ENCODE measurements around the gene MOB1B. TPM values are rescaled to one million over a fixed set of nuclear protein-coding genes. Genes with fewer than 3 reads are reported as not detected.

The MOB1B gene
- total and polyA plus RNA-seq, 10 of the 15 experiments (the other 5 are each of a cell fraction or from before 2014, with no cell fraction given), result 1.9 to 11.4 (median 6.1) TPM

DNA sequence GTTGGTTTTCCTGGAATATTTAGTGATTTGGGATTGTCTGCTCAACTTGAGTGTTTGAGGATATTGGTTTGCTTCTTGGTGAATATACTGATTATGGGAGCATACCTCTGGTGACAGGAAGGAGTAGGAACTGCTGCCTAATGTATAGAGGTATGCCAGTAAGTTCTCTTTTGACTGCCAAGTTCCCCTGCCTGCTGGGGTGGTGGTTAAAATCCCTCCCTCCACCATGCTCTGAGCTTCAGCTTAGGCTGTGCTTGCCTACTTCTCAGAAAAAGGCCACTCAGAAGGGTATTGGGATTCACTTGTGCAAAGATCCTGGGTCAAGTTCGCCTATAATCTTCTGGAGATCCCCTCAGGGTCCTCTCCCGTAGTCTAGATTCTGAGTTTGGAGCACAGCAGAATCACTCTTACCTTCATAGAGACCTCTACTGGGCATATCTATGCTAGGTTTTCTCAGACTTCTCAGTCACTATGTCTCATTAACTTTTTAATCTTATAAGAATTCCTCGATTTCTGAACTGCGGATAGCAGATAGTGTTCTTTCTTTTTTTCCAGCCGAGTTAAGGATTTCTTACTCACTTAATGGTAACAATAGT, 46.6 kb downstream of the MOB1B start:
- WGBS (ENCODE audit: insufficient coverage, insufficient replicate concordance, low lambda C conversion rate, missing lambda C conversion rate), result 64% methylated on average over 5 of the region's 5 CpGs
- intact Hi-C loops (cut with micrococcal nuclease; ENCODE audit: unreplicated experiment) (no loop called here), in situ Hi-C loops (cut with MboI) (no loop called here)
- H3K4me3 ChIP-seq, result no peak overlapping the region
- peaks cover 2% of the 10 kb centered on the region; the same call in 1 of the 2 replicates for H3K4me1 ChIP-seq (ENCODE audit: control insufficient read depth, insufficient read depth, low read length)
- H3K27ac ChIP-seq (ENCODE audit: control insufficient read depth, insufficient read depth), result no peak overlapping the region
- no peak overlapping the region for H3K9ac ChIP-seq (ENCODE audit: control insufficient read depth, insufficient read depth, low read length)
- no peaks in the 10 kb centered on the region for H3K9me3 ChIP-seq (replicated peaks; ENCODE audit: control insufficient read depth, insufficient read depth, low read length)
- FAIRE-seq (no peak), DNase-seq (ENCODE audit: low read depth, low spot score) (no peak), ATAC-seq (peak; percentile 82)
- RAD21 ChIA-PET (ENCODE audit: unreplicated experiment), result interaction anchor here (1.0 kb wide), 1 partner anchor 23 kb away, joined by 3 read pairs; no protein-coding TSS in a partner anchor
- H3K27me3 ChIP-seq (replicated peaks in 1 of 2; ENCODE audit: control insufficient read depth in 2 of 2, insufficient read depth in 2 of 2, low read length in 1 of 2), result no peaks in the 10 kb centered on the region
- SMC1A ChIA-PET (ENCODE audit: uncharacterized antibody, unreplicated experiment), result interaction anchor here (1.2 to 1.9 kb wide), 3 partner anchors 9 to 64 kb away, joined by 6 to 8 read pairs (median 6); no protein-coding TSS in a partner anchor
- no peaks in the 10 kb centered on the region for H3K36me3 ChIP-seq (ENCODE audit: control insufficient read depth in 2 of 2, insufficient read depth in 2 of 2, low read length in 1 of 2)
- no peaks in the 10 kb centered on the region for H4K20me1 ChIP-seq (ENCODE audit: control insufficient read depth, insufficient read depth)
- no TSS peak for BruUV-seq (replicated peaks)
- CTCF ChIA-PET, result interaction anchor here (1.0 to 1.6 kb wide), 4 partner anchors 10 to 297 kb away, joined by 3 to 8 read pairs (median 5); no protein-coding TSS in a partner anchor
- H3K4me2 ChIP-seq (ENCODE audit: control insufficient read depth, insufficient read depth), result no peak overlapping the region
- H2AFZ ChIP-seq (ENCODE audit: control insufficient read depth, low read depth, low read length), result no peak overlapping the region
- no peaks in the 10 kb centered on the region; the same call in 1 of the 2 replicates for H3K79me2 ChIP-seq (ENCODE audit: control insufficient read depth, insufficient read depth, low read length)
- POLR2A ChIA-PET, result no interaction called here
- TF ChIP-seq RAD21 (IDR thresholded peaks at IDR 0.05; ENCODE audit: insufficient read depth, low read depth, low read length) (peak; percentile 41; the same call in 1 of the 2 replicates), EGR1 (IDR thresholded peaks at IDR 0.05; ENCODE audit: borderline replicate concordance in 1 of 2, low read depth in 2 of 2, low read length in 2 of 2) (no peak), HDAC6 (IDR thresholded peaks at IDR 0.05; ENCODE audit: unreplicated experiment) (no peak), BCLAF1 (IDR thresholded peaks at IDR 0.05) (no peak), E4F1 (IDR thresholded peaks at IDR 0.05; ENCODE audit: borderline replicate concordance, partially characterized antibody) (no peak), EP300 (IDR thresholded peaks at IDR 0.05; ENCODE audit: borderline replicate concordance in 1 of 2, control insufficient read depth in 1 of 2, low read depth in 2 of 2, low read length in 2 of 2) (no peak), PRDM15 (CRISPR knock-in tag; IDR thresholded peaks at IDR 0.05) (no peak), SMC3 (IDR thresholded peaks at IDR 0.05; ENCODE audit: borderline replicate concordance, low read length) (peak; percentile 40; the same call in 1 of the 2 replicates)
- TF ChIP-seq, protein P1, sequence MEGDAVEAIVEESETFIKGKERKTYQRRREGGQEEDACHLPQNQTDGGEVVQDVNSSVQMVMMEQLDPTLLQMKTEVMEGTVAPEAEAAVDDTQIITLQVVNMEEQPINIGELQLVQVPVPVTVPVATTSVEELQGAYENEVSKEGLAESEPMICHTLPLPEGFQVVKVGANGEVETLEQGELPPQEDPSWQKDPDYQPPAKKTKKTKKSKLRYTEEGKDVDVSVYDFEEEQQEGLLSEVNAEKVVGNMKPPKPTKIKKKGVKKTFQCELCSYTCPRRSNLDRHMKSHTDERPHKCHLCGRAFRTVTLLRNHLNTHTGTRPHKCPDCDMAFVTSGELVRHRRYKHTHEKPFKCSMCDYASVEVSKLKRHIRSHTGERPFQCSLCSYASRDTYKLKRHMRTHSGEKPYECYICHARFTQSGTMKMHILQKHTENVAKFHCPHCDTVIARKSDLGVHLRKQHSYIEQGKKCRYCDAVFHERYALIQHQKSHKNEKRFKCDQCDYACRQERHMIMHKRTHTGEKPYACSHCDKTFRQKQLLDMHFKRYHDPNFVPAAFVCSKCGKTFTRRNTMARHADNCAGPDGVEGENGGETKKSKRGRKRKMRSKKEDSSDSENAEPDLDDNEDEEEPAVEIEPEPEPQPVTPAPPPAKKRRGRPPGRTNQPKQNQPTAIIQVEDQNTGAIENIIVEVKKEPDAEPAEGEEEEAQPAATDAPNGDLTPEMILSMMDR (IDR thresholded peaks at IDR 0.05 in 2 of 3, conservative IDR thresholded peaks at IDR 0.05 in 1 of 3; ENCODE audit: control insufficient read depth in 2 of 3, extremely low read depth in 1 of 3, insufficient read depth in 1 of 3, low read depth in 3 of 3, low read length in 3 of 3), result peak; percentile 28 to 32 (median 32); a peak in 3 of 6 replicates
